GM21515 (cell line): ENCODE data around the gene RRAS.
"Not testable (repeated sequence)": the region's sequence is repeated elsewhere in the genome, so short reads cannot be mapped to it uniquely, and the experiment has no call there.

Experiments
- ATAC-seq: cut with Tn5 transposase; IDR thresholded peaks from one replicate; pipeline ENCODE4 v1.9.1; 2021; ENCODE audit not compliant: unreplicated experiment

The RRAS gene

DNA sequence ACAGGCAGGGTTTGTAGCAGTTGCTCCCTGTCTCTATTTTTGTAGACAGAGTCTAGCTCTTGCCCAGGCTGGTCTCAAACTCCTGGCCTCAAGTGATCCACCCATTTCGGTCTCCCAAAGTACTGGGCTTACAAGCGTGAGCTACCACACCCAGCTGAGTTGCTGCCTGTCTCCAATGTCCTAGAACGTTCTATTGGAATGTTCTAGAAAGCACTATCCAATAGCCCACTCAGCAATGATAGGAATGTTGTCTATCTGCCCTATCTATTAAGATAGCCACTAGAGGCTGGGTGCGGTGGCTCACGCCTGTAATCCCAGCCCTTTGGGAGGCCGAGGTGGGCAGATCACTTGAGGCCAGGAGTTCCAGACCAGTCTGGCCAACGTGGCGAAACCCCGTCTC lies 6.7 kb downstream of the RRAS start:
- not testable (repeated sequence) for ATAC-seq

DNA sequence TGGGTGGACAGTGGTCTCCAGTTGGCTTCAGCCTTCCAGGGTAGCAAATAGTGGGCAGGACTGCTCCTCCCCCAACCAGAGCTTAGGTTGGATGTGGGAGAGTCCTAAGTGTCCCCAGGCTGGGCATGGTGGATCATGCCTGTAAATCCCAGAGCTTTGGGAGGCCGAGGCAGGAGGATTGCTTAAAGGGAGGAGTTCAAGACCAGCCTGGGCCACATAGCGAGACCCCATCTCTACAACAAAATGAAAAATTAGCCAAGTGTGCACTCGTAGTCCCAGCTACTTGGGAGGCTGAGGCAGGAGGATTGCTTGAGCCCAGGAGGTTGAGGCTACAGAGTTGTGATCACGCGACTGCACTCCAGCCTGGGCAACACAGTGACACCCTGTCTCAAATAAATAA lies 7.4 kb downstream of the RRAS start:
- ATAC-seq: no peak

- ATAC-seq: no peak
Measured at GRCh38 chr19:49631610-49632192, 8.2 kb downstream of the RRAS start.

DNA sequence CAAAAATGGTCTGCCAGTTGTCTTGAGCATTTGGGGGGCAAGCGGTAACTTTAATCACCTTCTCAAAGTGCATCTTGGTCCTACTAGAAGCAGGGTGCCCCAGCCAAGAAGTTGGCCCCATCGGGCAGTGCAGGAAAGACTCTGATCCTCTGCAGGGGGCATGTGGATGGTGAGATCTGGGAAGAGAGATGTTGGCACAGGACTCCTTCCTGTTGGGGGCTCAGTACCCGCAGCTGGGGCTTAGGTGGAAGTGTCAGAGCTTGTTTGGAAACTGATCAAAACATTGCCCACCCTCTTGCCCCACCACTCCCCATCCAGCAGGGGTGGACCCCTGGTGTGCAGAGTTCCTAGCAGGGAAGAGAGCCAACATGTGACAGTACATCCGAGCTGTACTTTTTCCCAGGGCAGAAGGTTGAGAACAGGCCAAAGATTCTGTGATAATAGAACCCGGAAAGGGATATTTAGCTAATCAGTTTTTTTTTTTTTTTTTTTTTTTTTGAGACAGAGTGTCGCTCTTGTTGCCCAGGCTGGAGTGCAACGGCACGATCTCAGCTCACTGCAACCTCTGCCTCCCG lies 8.8 kb downstream of the RRAS start:
- no peak for ATAC-seq

- ATAC-seq: no peak
Measured at GRCh38 chr19:49629659-49630058, 10.3 kb downstream of the RRAS start.

DNA sequence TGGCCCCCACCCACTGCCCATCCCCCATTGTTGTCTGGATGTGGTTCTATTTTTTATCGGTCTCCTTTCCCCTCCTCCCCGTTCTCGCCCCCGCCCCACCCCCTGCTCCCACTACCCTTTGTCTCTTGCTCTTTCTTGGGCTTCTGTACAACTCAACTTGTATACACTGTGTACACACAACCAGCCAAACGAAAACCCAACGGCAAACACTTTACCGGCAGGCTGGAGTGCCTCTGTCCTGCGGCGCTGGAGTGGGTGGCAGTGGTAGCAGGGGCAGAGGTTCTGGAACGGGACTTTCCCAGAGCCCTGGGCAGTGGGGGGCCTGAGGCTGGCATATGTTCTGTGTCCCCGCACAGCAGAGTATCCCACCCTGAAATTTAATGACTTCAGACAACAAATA lies 13.7 kb downstream of the RRAS start:
- no peak for ATAC-seq

- ATAC-seq: no peak
Measured at GRCh38 chr19:49624967-49625910, 14.7 kb downstream of the RRAS start.

- ATAC-seq: not testable (repeated sequence)
Measured at GRCh38 chr19:49617860-49618259, 22.1 kb downstream of the RRAS start.

- no peak for ATAC-seq
Measured at GRCh38 chr19:49616945-49617344, 23.0 kb downstream of the RRAS start.

- no peak for ATAC-seq
Measured at GRCh38 chr19:49616532-49616931, 23.4 kb downstream of the RRAS start.

GRCh38 chr19:49615861-49616260 lies 24.1 kb downstream of the RRAS start:
- ATAC-seq: no peak

DNA sequence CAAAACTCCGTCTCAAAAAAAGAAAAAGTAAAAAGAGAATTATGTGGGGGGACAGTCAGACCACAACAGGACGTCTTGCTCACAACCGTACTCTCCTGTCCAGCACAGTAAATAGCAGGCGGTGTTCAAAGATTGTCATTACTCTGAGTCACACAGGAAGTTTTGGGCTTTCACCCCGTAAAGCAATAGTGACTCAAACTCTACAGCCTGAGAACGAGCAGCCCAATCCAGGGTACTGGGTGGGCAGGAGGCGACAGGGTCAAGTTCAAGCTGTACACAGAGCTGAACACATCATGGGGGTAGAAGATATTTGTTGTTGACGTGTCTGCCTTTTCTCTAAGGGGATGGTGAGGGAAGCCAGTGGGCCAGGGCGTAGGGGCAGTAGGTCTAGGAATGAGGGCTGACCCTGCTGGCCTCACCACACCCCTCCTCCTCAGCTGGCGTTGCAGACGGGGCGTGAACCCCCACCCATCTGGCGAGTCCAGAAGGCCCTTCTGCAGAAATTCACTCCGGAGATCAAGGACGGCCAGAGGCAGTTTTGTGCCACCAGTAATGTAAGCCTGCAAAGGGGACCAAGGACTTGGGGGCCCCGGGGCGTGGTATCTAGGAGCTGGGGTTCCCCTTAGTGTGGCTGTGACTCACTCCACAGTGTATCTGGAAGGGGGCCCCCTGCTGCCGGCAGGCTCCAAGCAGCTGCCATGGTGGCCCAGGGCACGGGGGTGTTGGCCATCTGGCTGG lies 25.7 kb downstream of the RRAS start:
- no peak for ATAC-seq

GRCh38 chr19:49613374-49613773 lies 26.6 kb downstream of the RRAS start:
- no peak for ATAC-seq

- no peak for ATAC-seq
Measured at GRCh38 chr19:49609499-49610092, 30.3 kb downstream of the RRAS start.

DNA sequence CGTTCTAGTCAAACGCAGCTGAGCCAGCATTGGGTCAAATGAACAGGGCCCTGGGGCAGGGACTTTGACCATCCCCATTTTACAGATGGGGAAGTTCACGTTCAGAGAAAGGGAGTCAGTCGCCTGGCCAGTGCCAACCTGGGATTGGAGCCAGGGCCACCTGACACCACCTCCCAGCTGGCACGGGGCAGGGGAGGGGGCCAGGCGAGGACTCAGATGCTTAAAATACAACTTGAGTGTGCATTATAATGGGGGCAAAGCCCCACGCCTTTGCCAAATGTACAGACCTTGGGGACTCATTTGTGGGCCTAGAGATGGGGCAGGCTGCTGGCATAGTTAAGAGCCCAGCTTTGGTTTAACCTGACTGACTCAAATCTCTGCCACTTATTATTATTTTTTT lies 34.3 kb downstream of the RRAS start:
- no peak for ATAC-seq

DNA sequence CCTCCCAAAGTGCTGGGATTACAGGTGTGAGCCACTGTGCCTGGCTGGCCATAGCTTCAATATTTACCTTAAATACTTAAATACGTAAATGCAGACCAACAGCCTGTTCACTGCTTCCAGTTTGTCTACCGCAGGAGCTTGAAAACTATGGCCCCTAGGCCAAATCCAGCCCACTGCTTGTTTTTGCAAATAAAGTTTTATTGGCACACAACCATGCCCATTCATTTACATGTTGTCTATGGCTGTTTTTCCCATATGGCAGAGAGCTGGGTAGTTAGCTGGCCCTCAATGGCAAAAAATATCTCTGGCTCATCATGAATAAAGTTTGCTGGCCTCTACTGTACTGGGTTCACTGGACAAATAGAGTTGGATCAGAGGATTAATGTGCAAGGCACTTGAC lies 37.1 kb downstream of the RRAS start:
- ATAC-seq: no peak

DNA sequence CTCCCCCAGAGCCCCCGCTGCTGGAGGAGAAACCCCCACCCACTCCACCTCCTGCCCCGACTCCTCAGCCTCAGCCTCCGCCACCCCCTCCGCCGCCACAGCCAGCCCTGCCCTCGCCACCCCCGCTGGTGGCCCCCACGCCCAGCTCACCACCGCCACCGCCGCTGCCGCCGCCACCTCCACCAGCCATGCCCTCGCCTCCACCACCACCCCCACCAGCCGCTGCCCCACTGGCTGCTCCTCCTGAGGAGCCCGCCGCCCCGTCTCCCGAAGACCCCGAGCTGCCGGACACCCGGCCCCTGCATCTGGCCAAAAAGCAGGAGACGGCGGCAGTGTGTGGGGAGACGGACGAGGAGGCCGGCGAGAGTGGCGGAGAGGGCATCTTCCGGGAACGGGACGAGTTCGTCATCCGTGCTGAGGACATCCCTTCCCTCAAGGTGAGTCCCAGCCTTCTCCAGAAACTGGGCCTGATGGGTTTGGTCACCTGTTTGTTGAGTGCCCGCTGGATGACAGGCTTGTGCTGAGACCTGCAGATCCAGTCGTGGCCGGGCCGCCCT lies 38.4 kb downstream of the RRAS start:
- ATAC-seq: no peak

DNA sequence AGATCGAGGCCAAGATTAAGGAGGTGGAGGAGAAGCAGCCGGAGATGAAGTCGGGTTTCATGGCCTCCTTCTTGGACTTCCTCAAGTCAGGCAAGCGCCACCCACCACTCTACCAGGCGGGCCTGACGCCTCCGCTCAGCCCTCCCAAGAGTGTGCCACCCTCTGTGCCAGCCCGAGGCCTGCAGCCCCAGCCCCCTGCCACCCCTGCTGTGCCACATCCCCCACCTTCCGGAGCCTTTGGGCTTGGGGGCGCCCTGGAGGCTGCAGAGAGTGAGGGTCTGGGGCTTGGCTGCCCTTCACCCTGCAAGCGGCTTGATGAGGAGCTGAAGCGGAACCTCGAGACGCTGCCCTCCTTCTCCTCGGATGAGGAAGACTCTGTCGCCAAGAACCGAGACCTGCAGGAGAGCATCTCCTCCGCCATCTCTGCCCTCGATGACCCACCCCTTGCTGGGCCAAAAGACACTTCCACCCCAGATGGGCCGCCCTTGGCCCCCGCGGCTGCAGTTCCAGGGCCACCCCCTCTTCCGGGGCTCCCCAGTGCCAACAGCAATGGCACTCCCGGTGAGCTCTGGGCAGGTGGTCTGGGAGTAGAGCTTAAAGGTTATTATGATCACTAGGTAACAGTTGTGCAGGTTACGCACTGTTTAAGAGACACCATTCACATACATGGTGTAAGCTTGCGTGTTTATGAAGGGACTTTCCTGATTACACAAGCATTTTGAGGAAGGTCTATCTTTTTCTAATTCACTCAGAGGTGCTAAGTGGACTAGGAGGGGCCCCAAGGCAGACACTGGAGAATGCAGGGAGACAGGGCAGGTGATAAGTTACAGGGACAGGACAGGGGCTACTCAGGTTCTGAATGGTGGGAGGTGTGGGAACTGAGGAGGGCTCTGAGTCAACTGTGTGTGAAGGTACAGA lies 40.3 kb downstream of the RRAS start:
- no peak for ATAC-seq

DNA sequence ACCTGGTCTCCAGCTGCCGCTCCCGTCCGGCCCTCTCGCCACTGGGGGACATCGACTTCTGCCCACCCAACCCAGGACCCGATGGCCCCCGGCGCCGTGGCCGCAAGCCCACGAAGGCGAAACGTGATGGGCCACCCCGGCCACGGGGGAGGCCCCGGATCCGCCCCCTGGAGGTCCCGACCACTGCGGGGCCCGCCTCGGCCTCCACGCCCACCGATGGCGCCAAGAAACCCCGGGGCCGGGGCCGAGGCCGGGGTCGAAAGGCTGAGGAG lies 42.3 kb downstream of the RRAS start:
- ATAC-seq: no peak
